ENCODE measurements around the gene JPH2. TPM values are rescaled to one million over a fixed set of nuclear protein-coding genes. Genes with fewer than 3 reads are reported as not detected.

The JPH2 gene
- total RNA-seq, 2 donors from 2014 or later, result 29.1 to 31.1 TPM

DNA sequence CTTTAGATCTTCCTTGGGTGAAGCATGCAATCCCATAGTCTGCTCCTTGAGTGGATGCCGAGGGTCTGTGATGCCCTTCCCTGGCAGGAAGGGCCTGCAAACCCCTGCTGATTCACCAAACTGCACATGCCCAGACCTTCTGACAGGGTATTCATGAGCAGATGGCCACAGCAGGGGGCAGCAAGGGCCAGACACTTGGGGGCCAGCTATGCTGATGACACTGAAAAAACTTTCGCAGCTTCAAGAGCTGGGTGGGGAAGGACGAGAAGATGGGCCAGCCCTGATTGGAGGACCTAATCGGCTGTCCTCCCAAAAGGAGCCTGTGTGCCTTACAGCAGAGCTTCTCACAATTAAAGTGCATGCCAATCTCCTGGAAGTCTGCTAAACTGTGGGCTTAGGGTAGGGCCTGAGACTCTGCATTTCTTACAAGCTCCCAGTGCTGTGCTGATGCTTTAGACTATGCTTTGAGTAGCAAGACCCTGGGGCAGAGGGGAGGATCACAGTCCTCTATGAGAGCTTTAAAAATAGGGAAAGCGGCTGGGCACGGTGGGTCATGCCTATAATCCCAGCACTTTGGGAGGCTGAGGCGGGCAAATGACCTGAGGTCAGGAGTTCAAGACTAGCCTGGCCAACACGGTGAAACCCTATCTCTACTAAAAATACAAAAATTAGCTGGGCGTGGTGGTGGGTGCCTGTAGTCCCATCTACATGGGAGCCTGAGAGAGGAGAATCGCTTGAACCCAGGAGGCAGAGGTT lies 44.9 kb upstream of the JPH2 start:
- Histone ChIP-seq H3K36me3 (no peaks in the 10 kb centered on the region), H3K9me3 (no peaks in the 10 kb centered on the region), H3K4me1 (replicated peaks) (no peaks in the 10 kb centered on the region), H3K4me3 (no peak overlapping the region), H3K27ac (no peak overlapping the region), H3K27me3 (replicated peaks; ENCODE audit: insufficient read depth) (no peaks in the 10 kb centered on the region)
- WGBS, result 82% methylated on average over 10 of the region's 10 CpGs
- intact Hi-C loops (cut with DNase I), result no loop called here
- DNase-seq (ENCODE audit: low spot score), result no peak
- no peak for TF ChIP-seq POLR2AphosphoS5 (IDR thresholded peaks at IDR 0.05)
- TF ChIP-seq CTCF (IDR thresholded peaks at IDR 0.05), result no peak

- H3K27me3 ChIP-seq (replicated peaks; ENCODE audit: insufficient read depth), result no peaks in the 10 kb centered on the region
- TF ChIP-seq POLR2A (IDR thresholded peaks at IDR 0.05) (no peak), POLR2AphosphoS5 (IDR thresholded peaks at IDR 0.05) (no peak), CTCF (IDR thresholded peaks at IDR 0.05) (no peak)
- no peaks in the 10 kb centered on the region for H3K9me3 ChIP-seq
- no peak overlapping the region for H3K4me3 ChIP-seq
- intact Hi-C loops (cut with DNase I), result no loop called here
- WGBS, result 89% methylated on average over 7 of the region's 7 CpGs
- H3K4me1 ChIP-seq (replicated peaks), result no peaks in the 10 kb centered on the region
- no peak overlapping the region for H3K27ac ChIP-seq
- H3K36me3 ChIP-seq, result no peaks in the 10 kb centered on the region
- no peak for DNase-seq (ENCODE audit: low spot score)
These were observed 44.2 kb upstream of the JPH2 start for GRCh38 chr20:44231193-44231592.

DNA sequence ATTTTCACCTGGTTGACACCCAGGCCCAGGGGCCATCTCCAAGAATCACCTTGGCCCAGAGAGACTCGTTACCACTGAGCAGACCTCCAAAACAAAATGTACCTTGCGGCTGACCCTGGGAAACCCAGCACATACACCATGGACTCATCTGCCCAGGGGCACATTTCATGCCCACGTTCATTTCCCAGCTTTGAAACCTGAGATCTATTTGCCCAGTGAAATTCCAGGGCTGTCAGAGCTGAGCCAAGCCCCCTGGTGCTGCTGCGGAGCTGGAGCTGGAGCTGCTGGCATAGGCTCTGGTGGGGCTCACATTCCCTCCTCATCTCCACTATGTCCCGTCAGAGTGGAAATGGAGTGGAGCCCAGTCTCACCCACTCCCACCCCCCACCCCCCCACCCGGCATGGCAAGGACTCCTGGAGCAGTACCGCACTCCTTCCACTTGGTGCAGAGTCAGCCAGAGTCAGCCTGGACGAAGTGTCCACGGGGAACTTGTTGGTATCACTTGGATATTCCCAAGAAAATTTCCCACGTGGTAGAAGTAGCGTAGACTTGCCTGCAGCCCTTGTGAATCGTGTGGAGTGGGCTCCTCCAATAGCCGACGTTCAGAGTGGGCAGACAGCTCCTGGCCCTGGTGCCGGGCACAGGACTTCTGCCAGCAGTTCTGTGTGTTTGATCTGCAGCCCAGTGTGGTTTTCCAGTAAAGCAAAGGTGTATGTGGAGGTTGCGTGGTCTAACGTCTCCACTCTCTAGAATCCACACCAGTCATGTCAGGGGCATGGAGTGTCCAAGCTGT lies 41.7 kb upstream of the JPH2 start:
- H3K36me3 ChIP-seq, result no peaks in the 10 kb centered on the region
- no peak for DNase-seq (ENCODE audit: low spot score)
- no peaks in the 10 kb centered on the region for H3K27me3 ChIP-seq (replicated peaks; ENCODE audit: insufficient read depth)
- intact Hi-C loops (cut with DNase I), result no loop called here
- no peak overlapping the region for H3K27ac ChIP-seq
- no peaks in the 10 kb centered on the region for H3K9me3 ChIP-seq
- 43% methylated on average over 17 of the region's 17 CpGs for WGBS
- no peaks in the 10 kb centered on the region for H3K4me1 ChIP-seq (replicated peaks)
- no peak overlapping the region for H3K4me3 ChIP-seq
- no peak for TF ChIP-seq CTCF (IDR thresholded peaks at IDR 0.05)
- TF ChIP-seq POLR2AphosphoS5 (IDR thresholded peaks at IDR 0.05), result no peak
- TF ChIP-seq POLR2A (IDR thresholded peaks at IDR 0.05), result no peak

- Histone ChIP-seq H3K36me3 (no peaks in the 10 kb centered on the region), H3K4me3 (no peak overlapping the region), H3K9me3 (no peaks in the 10 kb centered on the region), H3K4me1 (replicated peaks) (no peaks in the 10 kb centered on the region), H3K27ac (no peak overlapping the region), H3K27me3 (replicated peaks; ENCODE audit: insufficient read depth) (no peaks in the 10 kb centered on the region)
- no peak for DNase-seq (ENCODE audit: low spot score)
- intact Hi-C loops (cut with DNase I), result no loop called here
- no peak for TF ChIP-seq POLR2AphosphoS5 (IDR thresholded peaks at IDR 0.05)
- no peak for TF ChIP-seq CTCF (IDR thresholded peaks at IDR 0.05)
- no peak for TF ChIP-seq POLR2A (IDR thresholded peaks at IDR 0.05)
- WGBS, result 93% methylated on average over 5 of the region's 5 CpGs
These were observed 37.6 kb upstream of the JPH2 start for GRCh38 chr20:44224637-44225036.
